ENCODE results near the gene CHST7. TPM values are rescaled to one million over a fixed set of nuclear protein-coding genes. Genes with fewer than 3 reads are reported as not detected.
A peak's percentile ranks its signal among the peaks of the same experiment; 100 is the strongest.

The CHST7 gene
- total and polyA plus RNA-seq, 10 of the 15 experiments (the other 5 are each of a cell fraction or from before 2014, with no cell fraction given): 0.58 to 11.0 (median 5.4) TPM

DNA sequence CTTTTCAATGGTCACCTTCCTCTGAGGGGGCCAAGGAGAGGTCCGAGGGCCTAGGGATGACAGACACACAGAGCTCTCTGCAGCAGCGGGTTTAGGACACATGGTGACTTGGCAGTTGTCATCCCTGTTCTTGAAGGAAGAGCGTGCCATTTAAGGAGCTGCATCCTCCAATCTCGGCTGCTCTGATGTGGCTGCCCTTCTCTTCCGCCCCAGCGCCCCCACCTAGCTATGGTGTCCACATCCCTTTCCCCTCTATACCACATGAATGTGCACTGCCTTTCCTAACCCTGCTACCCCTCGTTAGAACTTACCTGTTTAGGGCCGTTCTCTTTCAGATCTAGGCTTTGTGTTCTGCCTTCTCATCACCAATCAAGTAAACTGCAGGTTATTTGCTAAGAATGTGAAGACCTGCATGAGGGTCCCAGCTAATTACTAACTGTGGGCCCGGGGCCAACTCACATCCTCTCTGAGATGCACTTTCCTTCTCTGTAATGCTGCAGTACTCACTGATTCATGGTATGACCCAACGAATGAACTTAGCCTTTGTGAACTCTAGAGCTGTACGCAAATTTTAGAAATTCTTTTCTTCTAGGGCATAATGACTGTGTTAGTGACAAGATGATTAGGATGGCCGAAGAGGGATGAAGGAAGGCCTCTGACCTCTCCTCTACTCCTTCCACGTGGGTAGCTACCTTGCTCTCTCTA lies 38.2 kb downstream of the CHST7 start:
- no peak overlapping the region for H3K4me3 ChIP-seq
- no peaks in the 10 kb centered on the region for H4K20me1 ChIP-seq (ENCODE audit: control insufficient read depth, insufficient read depth)
- FAIRE-seq (no peak), DNase-seq (ENCODE audit: low read depth, low spot score) (no peak), ATAC-seq (no peak)
- intact Hi-C loops (cut with micrococcal nuclease; ENCODE audit: unreplicated experiment) (no loop called here), in situ Hi-C loops (cut with MboI) (no loop called here)
- RAD21 ChIA-PET (ENCODE audit: unreplicated experiment): no interaction called here
- H3K27ac ChIP-seq (ENCODE audit: control insufficient read depth, insufficient read depth): no peak overlapping the region
- no peaks in the 10 kb centered on the region for H3K79me2 ChIP-seq (ENCODE audit: control insufficient read depth, insufficient read depth, low read length)
- no peaks in the 10 kb centered on the region for H3K9me3 ChIP-seq (replicated peaks; ENCODE audit: control insufficient read depth, insufficient read depth, low read length)
- 63% methylated on average over 13 of the region's 13 CpGs for WGBS (ENCODE audit: insufficient coverage, insufficient replicate concordance, low lambda C conversion rate, missing lambda C conversion rate)
- H3K4me2 ChIP-seq (ENCODE audit: control insufficient read depth, insufficient read depth): no peak overlapping the region
- CTCF ChIA-PET: no interaction called here
- no peak overlapping the region for H3K9ac ChIP-seq (ENCODE audit: control insufficient read depth, insufficient read depth, low read length)
- no peak overlapping the region for H2AFZ ChIP-seq (ENCODE audit: control insufficient read depth, low read depth, low read length)
- H3K4me1 ChIP-seq (ENCODE audit: control insufficient read depth, insufficient read depth, low read length): no peaks in the 10 kb centered on the region
- TF ChIP-seq POLR2A (IDR thresholded peaks at IDR 0.05; ENCODE audit: low read depth, low read length): peak; percentile 38
- TF ChIP-seq, protein P1, sequence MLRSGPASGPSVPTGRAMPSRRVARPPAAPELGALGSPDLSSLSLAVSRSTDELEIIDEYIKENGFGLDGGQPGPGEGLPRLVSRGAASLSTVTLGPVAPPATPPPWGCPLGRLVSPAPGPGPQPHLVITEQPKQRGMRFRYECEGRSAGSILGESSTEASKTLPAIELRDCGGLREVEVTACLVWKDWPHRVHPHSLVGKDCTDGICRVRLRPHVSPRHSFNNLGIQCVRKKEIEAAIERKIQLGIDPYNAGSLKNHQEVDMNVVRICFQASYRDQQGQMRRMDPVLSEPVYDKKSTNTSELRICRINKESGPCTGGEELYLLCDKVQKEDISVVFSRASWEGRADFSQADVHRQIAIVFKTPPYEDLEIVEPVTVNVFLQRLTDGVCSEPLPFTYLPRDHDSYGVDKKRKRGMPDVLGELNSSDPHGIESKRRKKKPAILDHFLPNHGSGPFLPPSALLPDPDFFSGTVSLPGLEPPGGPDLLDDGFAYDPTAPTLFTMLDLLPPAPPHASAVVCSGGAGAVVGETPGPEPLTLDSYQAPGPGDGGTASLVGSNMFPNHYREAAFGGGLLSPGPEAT (IDR thresholded peaks at IDR 0.05; ENCODE audit: low read depth): no peak
- POLR2A ChIA-PET: no interaction called here
- no TSS peak for BruUV-seq (replicated peaks)
- SMC1A ChIA-PET (ENCODE audit: uncharacterized antibody, unreplicated experiment): interaction anchor here (1.4 kb wide), 2 partner anchors 10 to 12 kb away, joined by 5 to 7 read pairs; no protein-coding TSS in a partner anchor
- H3K27me3 ChIP-seq (replicated peaks in 1 of 2; ENCODE audit: control insufficient read depth in 2 of 2, insufficient read depth in 2 of 2, low read length in 1 of 2): no peaks in the 10 kb centered on the region
- H3K36me3 ChIP-seq (ENCODE audit: control insufficient read depth in 2 of 2, insufficient read depth in 2 of 2, low read length in 1 of 2): peaks cover 0 to 4% of the 10 kb centered on the region in 2 experiments; a peak in 3 of 4 replicates

DNA sequence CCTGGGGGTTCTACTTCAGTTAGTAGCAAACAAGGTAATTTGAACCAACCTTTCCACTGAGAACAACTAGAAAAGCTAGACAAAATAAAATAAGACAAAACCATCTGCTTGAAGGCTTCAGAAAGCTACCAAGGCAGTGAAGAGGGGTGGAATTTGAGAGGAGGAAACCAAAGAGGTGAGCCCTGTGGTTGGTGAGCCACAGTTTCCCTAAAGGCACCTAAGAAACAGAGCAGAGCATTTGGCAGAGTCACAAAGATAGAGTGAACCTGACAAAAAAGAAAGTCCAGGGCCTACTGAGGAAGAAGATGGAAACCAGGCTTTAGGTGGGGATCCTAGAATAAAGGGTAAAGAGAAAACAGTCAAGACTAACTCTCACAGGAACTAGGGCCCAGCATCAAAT lies 44.3 kb downstream of the CHST7 start:
- Histone ChIP-seq H3K27me3 (replicated peaks in 1 of 2; ENCODE audit: control insufficient read depth in 2 of 2, insufficient read depth in 2 of 2, low read length in 1 of 2) (no peaks in the 10 kb centered on the region), H3K4me2 (ENCODE audit: control insufficient read depth, insufficient read depth) (no peak overlapping the region), H3K27ac (ENCODE audit: control insufficient read depth, insufficient read depth) (no peak overlapping the region), H3K9me3 (replicated peaks; ENCODE audit: control insufficient read depth, insufficient read depth, low read length) (peaks cover 10% of the 10 kb centered on the region; the same call in 2 of the 3 replicates), H3K4me1 (ENCODE audit: control insufficient read depth, insufficient read depth, low read length) (no peaks in the 10 kb centered on the region), H2AFZ (ENCODE audit: control insufficient read depth, low read depth, low read length) (no peak overlapping the region), H3K9ac (ENCODE audit: control insufficient read depth, insufficient read depth, low read length) (no peak overlapping the region), H3K79me2 (ENCODE audit: control insufficient read depth, insufficient read depth, low read length) (no peaks in the 10 kb centered on the region), H3K4me3 (no peak overlapping the region), H3K36me3 (ENCODE audit: control insufficient read depth in 2 of 2, insufficient read depth in 2 of 2, low read length in 1 of 2) (peaks cover 3 to 22% of the 10 kb centered on the region in 2 experiments), H4K20me1 (ENCODE audit: control insufficient read depth, insufficient read depth) (no peaks in the 10 kb centered on the region)
- CTCF ChIA-PET: interaction anchor here (1.3 kb wide), 1 partner anchor 68 kb away, joined by 3 read pairs; no protein-coding TSS in a partner anchor
- in situ Hi-C loops (cut with MboI): no loop called here
- POLR2A ChIA-PET: no interaction called here
- no TSS peak for BruUV-seq (replicated peaks)
- ATAC-seq (no peak), FAIRE-seq (no peak), DNase-seq (ENCODE audit: low read depth, low spot score) (no peak)
- intact Hi-C loops (cut with micrococcal nuclease; ENCODE audit: unreplicated experiment): no loop called here
- TF ChIP-seq FOXK2 (IDR thresholded peaks at IDR 0.05): no peak
- no peak for TF ChIP-seq ZNF622 (IDR thresholded peaks at IDR 0.05)
- RAD21 ChIA-PET (ENCODE audit: unreplicated experiment): no interaction called here
- SMC1A ChIA-PET (ENCODE audit: uncharacterized antibody, unreplicated experiment): no interaction called here

Measured in GM12878 (cell line).